ENCODE data around the gene PRKCZ.

- peak; percentile 47; the same call in 1 of the 2 replicates for TF ChIP-seq JUND (IDR thresholded peaks at IDR 0.05; ENCODE audit: borderline replicate concordance, low read depth, low read length)
- no peak; the same call in 2 of the 3 replicates for TF ChIP-seq JUND (tag; IDR thresholded peaks at IDR 0.05; ENCODE audit: borderline replicate concordance, low read depth, low read length)
- peak; percentile 72 for TF ChIP-seq SMC3 (conservative IDR thresholded peaks at IDR 0.05; ENCODE audit: insufficient read depth, low read depth, low read length)
- no peak for TF ChIP-seq CBFB (CRISPR knock-in tag; IDR thresholded peaks at IDR 0.05)
- peak; percentile 89 to 98 (median 90) for TF ChIP-seq CTCF (IDR thresholded peaks at IDR 0.05 in 2 of 3, conservative IDR thresholded peaks at IDR 0.05 in 1 of 3; ENCODE audit: insufficient read depth in 2 of 3, low read depth in 1 of 3, low read length in 3 of 3)
- no peak for TF ChIP-seq WHSC1 (IDR thresholded peaks at IDR 0.05; ENCODE audit: low read length)
- TF ChIP-seq ZNF184 (CRISPR knock-in tag; IDR thresholded peaks at IDR 0.05), result no peak
- TF ChIP-seq NR2C2 (CRISPR knock-in tag; IDR thresholded peaks at IDR 0.05), result no peak
- TF ChIP-seq NR2C2 (tag; IDR thresholded peaks at IDR 0.05), result no peak
- no peak for TF ChIP-seq MEF2A (IDR thresholded peaks at IDR 0.05; ENCODE audit: control insufficient read depth, low read depth, low read length)
- TF ChIP-seq HMG20A (CRISPR knock-in tag; conservative IDR thresholded peaks at IDR 0.05), result no peak
- TF ChIP-seq PHF20 (IDR thresholded peaks at IDR 0.05; ENCODE audit: partially characterized antibody), result no peak
- TF ChIP-seq FOXJ3 (CRISPR knock-in tag; IDR thresholded peaks at IDR 0.05), result no peak
- TF ChIP-seq YY1 (IDR thresholded peaks at IDR 0.05; ENCODE audit: borderline replicate concordance in 1 of 3, control insufficient read depth in 1 of 3, extremely low read depth in 1 of 3, insufficient read depth in 3 of 3, insufficient read length in 1 of 3, insufficient replicate concordance in 2 of 3, low read depth in 1 of 3, low read length in 2 of 3), result no peak
Measured at GRCh38 chr1:2174348-2175054, 124.3 kb downstream of the PRKCZ start.
